ENCODE measurements around the gene SMIM7.

DNA sequence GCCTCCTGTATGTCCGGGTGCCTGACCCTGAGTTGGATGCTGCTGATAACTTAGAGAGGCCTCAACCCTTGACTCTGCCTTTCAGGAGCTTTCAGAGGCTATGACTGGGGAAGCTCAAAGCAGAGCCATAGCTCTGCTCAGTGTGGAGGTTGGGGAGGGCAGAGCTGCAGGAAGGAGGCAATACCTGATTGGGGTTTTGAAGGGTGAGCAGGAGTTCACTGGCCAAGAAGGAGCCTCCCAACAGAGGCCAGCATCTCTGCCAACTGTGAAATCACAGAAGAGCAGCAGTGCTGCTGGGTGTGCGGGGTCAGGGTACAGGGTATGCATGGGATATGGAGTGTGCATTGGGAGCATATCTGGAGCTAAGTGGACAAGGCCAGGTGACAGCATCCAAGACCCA, 22.6 kb upstream of the SMIM7 start:
- TF ChIP-seq, protein P1, sequence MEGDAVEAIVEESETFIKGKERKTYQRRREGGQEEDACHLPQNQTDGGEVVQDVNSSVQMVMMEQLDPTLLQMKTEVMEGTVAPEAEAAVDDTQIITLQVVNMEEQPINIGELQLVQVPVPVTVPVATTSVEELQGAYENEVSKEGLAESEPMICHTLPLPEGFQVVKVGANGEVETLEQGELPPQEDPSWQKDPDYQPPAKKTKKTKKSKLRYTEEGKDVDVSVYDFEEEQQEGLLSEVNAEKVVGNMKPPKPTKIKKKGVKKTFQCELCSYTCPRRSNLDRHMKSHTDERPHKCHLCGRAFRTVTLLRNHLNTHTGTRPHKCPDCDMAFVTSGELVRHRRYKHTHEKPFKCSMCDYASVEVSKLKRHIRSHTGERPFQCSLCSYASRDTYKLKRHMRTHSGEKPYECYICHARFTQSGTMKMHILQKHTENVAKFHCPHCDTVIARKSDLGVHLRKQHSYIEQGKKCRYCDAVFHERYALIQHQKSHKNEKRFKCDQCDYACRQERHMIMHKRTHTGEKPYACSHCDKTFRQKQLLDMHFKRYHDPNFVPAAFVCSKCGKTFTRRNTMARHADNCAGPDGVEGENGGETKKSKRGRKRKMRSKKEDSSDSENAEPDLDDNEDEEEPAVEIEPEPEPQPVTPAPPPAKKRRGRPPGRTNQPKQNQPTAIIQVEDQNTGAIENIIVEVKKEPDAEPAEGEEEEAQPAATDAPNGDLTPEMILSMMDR (IDR thresholded peaks at IDR 0.05): no peak
- no peak for TF ChIP-seq ZFX (IDR thresholded peaks at IDR 0.05; ENCODE audit: borderline replicate concordance)

Data from 22Rv1 (cell line).